Liver (tissue), 9 donors: ENCODE data around the gene PHIP. TPM values are rescaled to one million over a fixed set of nuclear protein-coding genes. Genes with fewer than 3 reads are reported as not detected.

Experiments used
- DNase-seq: peaks from one replicate; pipeline ENCODE4 v3.0.0-alpha.2; 2017; ENCODE audit warnings: low spot score
- H3K27ac ChIP-seq, 2 donors: one replicate each; pipeline ENCODE4 v1.7.0; 2013; ENCODE audit warnings: inconsistent platforms in 2 of 2, low read length in 2 of 2, control low read depth in 1 of 2, low read depth in 1 of 2, mild to moderate bottlenecking in 1 of 2
- H3K27me3 ChIP-seq, 4 donors: one replicate each; pipeline versions ENCODE4 v1.6.1 to v1.7.0; 2013; ENCODE audit warnings: low read length in 3 of 4, inconsistent platforms in 1 of 4, mild to moderate bottlenecking in 1 of 4, moderate library complexity in 1 of 4; ENCODE audit not compliant: control insufficient read depth in 4 of 4, insufficient read depth in 4 of 4
- H3K36me3 ChIP-seq, 4 donors: one replicate each; pipeline versions ENCODE4 v1.6.1 to v1.7.0; 2013; ENCODE audit warnings: low read length in 3 of 4, mild to moderate bottlenecking in 3 of 4, low read depth in 1 of 4, moderate library complexity in 1 of 4; ENCODE audit not compliant: control insufficient read depth in 4 of 4, insufficient read depth in 3 of 4
- H3K4me1 ChIP-seq, 4 donors: one replicate each; pipeline versions ENCODE4 v1.6.1 to v1.7.0; 2013; ENCODE audit warnings: low read length in 3 of 4, mild to moderate bottlenecking in 3 of 4, moderate library complexity in 1 of 4; ENCODE audit not compliant: control insufficient read depth in 4 of 4, insufficient read depth in 4 of 4
- H3K4me3 ChIP-seq, 3 donors: one replicate each; pipeline versions ENCODE4 v1.6.1 to v1.7.0; 2013; ENCODE audit warnings: low read length in 3 of 3, control low read depth in 1 of 3, low read depth in 1 of 3, mild to moderate bottlenecking in 1 of 3
- H3K9ac ChIP-seq, 2 donors: one replicate each; pipeline ENCODE4 v1.7.0; 2013; ENCODE audit warnings: low read length in 2 of 2, mild to moderate bottlenecking in 2 of 2, moderate library complexity in 2 of 2, control low read depth in 1 of 2, low read depth in 1 of 2
- H3K9me3 ChIP-seq, 4 donors: one replicate each; pipeline versions ENCODE4 v1.6.1 to v1.7.0; 2013; ENCODE audit warnings: low read length in 3 of 4; ENCODE audit not compliant: control insufficient read depth in 4 of 4
- ATF3 ChIP-seq: IDR thresholded peaks from 2 replicates; pipeline ENCODE4 v1.6.1; 2016; ENCODE audit warnings: antibody characterized with exemption
- CTCF ChIP-seq: fragments of 150-350 bp; IDR thresholded peaks from 2 replicates; pipeline ENCODE4 v1.5.1; 2017; ENCODE audit warnings: improper control_type of control experiment, low read depth, low read length; ENCODE audit not compliant: missing input control
- FOXA1 ChIP-seq: IDR thresholded peaks from 2 replicates; pipeline ENCODE4 v1.6.1; 2016; ENCODE audit warnings: antibody characterized with exemption
- GABPA ChIP-seq, 2 donors: IDR thresholded peaks in 1 of 2; conservative IDR thresholded peaks in 1 of 2; 2 replicates each; pipeline ENCODE4 v1.6.1; 2016; ENCODE audit warnings: antibody characterized with exemption in 2 of 2, mild to moderate bottlenecking in 1 of 2, moderate library complexity in 1 of 2
- HNF4G ChIP-seq: IDR thresholded peaks from 2 replicates; pipeline ENCODE4 v1.6.1; 2016; ENCODE audit warnings: antibody characterized with exemption
- MAX ChIP-seq: IDR thresholded peaks from 2 replicates; pipeline ENCODE4 v1.6.1; 2016; ENCODE audit warnings: antibody characterized with exemption
- NR2F2 ChIP-seq: IDR thresholded peaks from 2 replicates; pipeline ENCODE4 v1.6.1; 2016; ENCODE audit warnings: antibody characterized with exemption
- RAD21 ChIP-seq, 2 donors: IDR thresholded peaks; 2 replicates each; pipeline ENCODE4 v1.6.1; 2016; ENCODE audit warnings: antibody characterized with exemption in 2 of 2, mild to moderate bottlenecking in 2 of 2
- REST ChIP-seq: IDR thresholded peaks from 2 replicates; pipeline ENCODE4 v1.6.1; 2016; ENCODE audit warnings: antibody characterized with exemption, mild to moderate bottlenecking
- RXRA ChIP-seq, 2 donors: IDR thresholded peaks; 2 replicates each; pipeline ENCODE4 v1.6.1; 2017 to 2018; ENCODE audit warnings: antibody characterized with exemption in 2 of 2, mild to moderate bottlenecking in 1 of 2
- TAF1 ChIP-seq: conservative IDR thresholded peaks from 2 replicates; pipeline ENCODE4 v1.6.1; 2016; ENCODE audit warnings: antibody characterized with exemption, mild to moderate bottlenecking
- YY1 ChIP-seq: IDR thresholded peaks from 2 replicates; pipeline ENCODE4 v1.6.1; 2016; ENCODE audit warnings: antibody characterized with exemption, mild to moderate bottlenecking
- ZBTB33 ChIP-seq: IDR thresholded peaks from 2 replicates; pipeline ENCODE4 v1.6.1; 2016; ENCODE audit warnings: antibody characterized with exemption
- WGBS: extraction: QIAGEN DNeasy Blood & Tissue Kit; methylation state at CpG from one replicate; pipeline ENCODE4 v1.1.7; 2013; 5-methylcytosine and 5-hydroxymethylcytosine counted together
- polyA plus RNA-seq, 2 donors: library from polyadenylated mRNA; stranded (reverse) in 1 of 2; unstranded in 1 of 2; fragments of 200-250 nt in 1 of 2; fragments of >200 nt in 1 of 2; fragmentation: Nextera tagmentation in 1 of 2; extraction: Ambion mirVana in 1 of 2; gene quantifications; one replicate each; pipeline versions ENCODE4 v1.2.1 to v1.2.3, GENCODE V29; 2013 to 2015
- total RNA-seq, 2 donors: library from RNA; depleted of rRNA; stranded (reverse); fragments of >200 nt; gene quantifications; one replicate each; pipeline ENCODE4 v1.2.3, GENCODE V29; 2014
- donor health status: healthy.
- donor health status: healthy.
- donor health status: healthy.
- donor health status: healthy.
- donor health status: healthy.

PHIP gene
- total and polyA plus RNA-seq, 4 donors = 1.6 to 22.4 (median 9.4) TPM

GRCh38 chr6:78916411-78916810 is 161.6 kb downstream of the PHIP start (continued):
- TF ChIP-seq CTCF = no peak

GRCh38 chr6:78911218-78911940 is 166.7 kb downstream of the PHIP start:
- no peak for DNase-seq

More at GRCh38 chr6:78911218-78911940, 166.7 kb downstream of the PHIP start:
- peaks cover 0 to 6% (median 5%) of the 10 kb centered on the region in 4 donors for H3K4me1 ChIP-seq
- H3K9ac ChIP-seq = no peak overlapping the region
- H3K4me3 ChIP-seq = peak overlapping the region in 1 of 3 donors; percentile 49
- H3K36me3 ChIP-seq = no peaks in the 10 kb centered on the region
- no peak for TF ChIP-seq NR2F2
- TF ChIP-seq REST = no peak
- no peak for TF ChIP-seq RXRA (IDR thresholded peaks at IDR 0.05)
- no peak for TF ChIP-seq CTCF
- no peak for TF ChIP-seq HNF4G
- TF ChIP-seq RAD21 (IDR thresholded peaks at IDR 0.05) = no peak
- no peak for TF ChIP-seq FOXA1
- no peak for TF ChIP-seq TAF1
- no peak for TF ChIP-seq YY1
- no peak for TF ChIP-seq GABPA (IDR thresholded peaks at IDR 0.05 in 1 of 2, conservative IDR thresholded peaks at IDR 0.05 in 1 of 2)
- TF ChIP-seq MAX = no peak
- no peak for TF ChIP-seq ZBTB33
- no peak for TF ChIP-seq ATF3
- peaks cover 0 to 3% (median 1%) of the 10 kb centered on the region in 4 donors for H3K27me3 ChIP-seq
- no peaks in the 10 kb centered on the region for H3K9me3 ChIP-seq
- H3K27ac ChIP-seq = no peak overlapping the region
- WGBS = 59% methylated on average over 9 of the region's 9 CpGs
